B cell (primary cell): Measurements from ENCODE around the gene THSD7B. TPM values are rescaled to one million over a fixed set of nuclear protein-coding genes. Genes with fewer than 3 reads are reported as not detected.

ENCODE experiments used
- ATAC-seq: fragments of 200-7000 bp; cut with Tn5 transposase; one replicate; pipeline ENCODE4 v1.10.0; 2021; ENCODE audit warnings: low read depth, mild to moderate bottlenecking, moderate number of reproducible peaks, moderate library complexity
- CTCF ChIA-PET: fragments of 350-600 bp; sonication (Branson Sonifier 250); formaldehyde crosslinking; loops from one replicate; lab custom pipeline; 2021; ENCODE audit warnings: antibody characterized with exemption, inconsistent platforms; lab: Charles Lee
- POLR2A ChIA-PET: fragments of 350-600 bp; sonication (Branson Sonifier 250); formaldehyde crosslinking; loops from one replicate; lab custom pipeline; 2021; ENCODE audit warnings: antibody characterized with exemption; lab: Charles Lee
- DNase-seq: peaks from one replicate; pipeline ENCODE4 v3.0.0; 2013
- H2AFZ ChIP-seq: 2 replicates; pipeline ENCODE4 v1.6.1; 2012; ENCODE audit warnings: mild to moderate bottlenecking, low read depth, low read length; ENCODE audit not compliant: insufficient read depth, poor library complexity, severe bottlenecking
- H3K27ac ChIP-seq, 2 donors: 1 replicate in 1 of 2; 2 replicates in 1 of 2; pipeline ENCODE4 v1.5.1; 2012 to 2013; ENCODE audit warnings: low read length in 2 of 2, mild to moderate bottlenecking in 2 of 2, moderate library complexity in 1 of 2
- H3K27me3 ChIP-seq, 4 experiments: fragments of 200-600 bp in 1 of 4; sonication (generic) in 1 of 4; replicated peaks in 1 of 4; 1 replicate in 2 of 4; 2 replicates in 2 of 4; pipeline versions ENCODE4 v1.6.1 to v1.7.0; 2013 to 2016; ENCODE audit warnings: low read length in 3 of 4, mild to moderate bottlenecking in 2 of 4, mixed read lengths in 1 of 4, moderate library complexity in 1 of 4; ENCODE audit not compliant: insufficient read depth in 4 of 4, control insufficient read depth in 3 of 4; ENCODE audit errors: control extremely low read depth in 1 of 4
- H3K36me3 ChIP-seq, 2 experiments: replicated peaks in 1 of 2; 1 replicate in 1 of 2; 2 replicates in 1 of 2; pipeline versions ENCODE4 v1.6.1 to v1.7.1; 2013; ENCODE audit warnings: low read length in 1 of 2; ENCODE audit not compliant: insufficient read depth in 2 of 2, control insufficient read depth in 1 of 2; ENCODE audit errors: control extremely low read depth in 1 of 2, extremely low read depth in 1 of 2
- H3K4me1 ChIP-seq, 2 donors: fragments of 200-600 bp in 1 of 2; sonication (generic) in 1 of 2; 1 replicate in 1 of 2; 2 replicates in 1 of 2; pipeline versions ENCODE4 v1.5.1 to v1.6.1; 2013 to 2017; ENCODE audit warnings: low read length in 2 of 2; ENCODE audit not compliant: control insufficient read depth in 2 of 2, insufficient read depth in 2 of 2
- H3K4me2 ChIP-seq: replicated peaks from 2 replicates; pipeline ENCODE3; 2012; ENCODE audit warnings: mild to moderate bottlenecking, low read depth, low read length; ENCODE audit not compliant: poor library complexity, severe bottlenecking
- H3K4me3 ChIP-seq, 5 experiments: fragments of 200-600 bp in 1 of 5; sonication (generic) in 1 of 5; 1 replicate in 3 of 5; 2 replicates in 2 of 5; pipeline versions ENCODE4 v1.5.1 to v1.7.0; 2011 to 2016; ENCODE audit warnings: low read length in 4 of 5, mild to moderate bottlenecking in 4 of 5, low read depth in 2 of 5, control low read depth in 1 of 5, moderate library complexity in 1 of 5; ENCODE audit not compliant: insufficient read depth in 1 of 5; ENCODE audit errors: control extremely low read depth in 1 of 5, extremely low read depth in 1 of 5
- H3K79me2 ChIP-seq: fragments of 200-600 bp; sonication (generic); one replicate; pipeline ENCODE4 v1.6.0; 2016; ENCODE audit warnings: low read length; ENCODE audit not compliant: control insufficient read depth, insufficient read depth
- H3K9ac ChIP-seq: fragments of 200-600 bp; sonication (generic); 2 replicates; pipeline ENCODE4 v1.6.1; 2017; ENCODE audit warnings: mild to moderate bottlenecking, low read length, moderate library complexity
- H3K9me3 ChIP-seq, 3 donors: one replicate each; pipeline versions ENCODE4 v1.6.1 to v1.7.1; 2013; ENCODE audit warnings: low read length in 2 of 3; ENCODE audit not compliant: control insufficient read depth in 2 of 3, insufficient read depth in 1 of 3; ENCODE audit errors: control extremely low read depth in 1 of 3
- H4K20me1 ChIP-seq: 2 replicates; pipeline ENCODE4 v1.6.0; 2012; ENCODE audit warnings: mild to moderate bottlenecking, low read length; ENCODE audit not compliant: insufficient read depth, control insufficient read depth, poor library complexity, severe bottlenecking
- H3K27ac Mint-ChIP-seq: one replicate; pipeline ENCODE4 v1.8.0; 2021; ENCODE audit warnings: mixed read lengths
- H3K27me3 Mint-ChIP-seq: one replicate; pipeline ENCODE4 v1.8.0; 2021; ENCODE audit warnings: mixed read lengths
- H3K4me1 Mint-ChIP-seq: one replicate; pipeline ENCODE4 v1.8.0; 2021; ENCODE audit warnings: mixed read lengths
- H3K4me3 Mint-ChIP-seq: one replicate; pipeline ENCODE4 v1.8.0; 2021; ENCODE audit warnings: mixed read lengths
- H3K9me3 Mint-ChIP-seq: one replicate; pipeline ENCODE4 v1.8.0; 2022; ENCODE audit warnings: mixed read lengths; ENCODE audit not compliant: insufficient read depth
- CTCF ChIP-seq: fragments of 200-600 bp; IDR thresholded peaks from one replicate; pipeline ENCODE4 v1.8.0; 2022; ENCODE audit warnings: antibody characterized with exemption, mild to moderate bottlenecking
- EZH2 ChIP-seq: IDR thresholded peaks from 2 replicates; pipeline ENCODE4 v1.6.1; 2012; ENCODE audit warnings: borderline replicate concordance, low read depth, mild to moderate bottlenecking, moderate library complexity, low read length; ENCODE audit not compliant: insufficient read depth, poor library complexity, severe bottlenecking
- whole genome bisulfite sequencing: methylation state at CpG from one replicate; pipeline ENCODE4 v1.1.5; 2013; ENCODE audit warnings: missing lambda C conversion rate; ENCODE audit not compliant: insufficient coverage; 5-methylcytosine and 5-hydroxymethylcytosine counted together
- intact Hi-C: fragments of 100-400 bp; cut with micrococcal nuclease; formaldehyde crosslinking; loops from one replicate; pipeline ENCODE4 v1.10.0; 2022
- polyA plus RNA-seq: library from polyadenylated mRNA; depleted of rRNA; stranded (reverse); fragments of >200 nt; gene quantifications from 2 replicates; pipeline ENCODE4 v1.2.3, GENCODE V29; 2012
- total RNA-seq, 2 donors: library from RNA; stranded (reverse); fragments of 120-200 nt in 1 of 2; gene quantifications; 1 replicate in 1 of 2; 2 replicates in 1 of 2; pipeline versions ENCODE4 v1.2.3 to v1.2.4, GENCODE V29; 2013 to 2022

The THSD7B gene
- total and polyA plus RNA-seq, 2 donors (not counting 1 experiment from before 2014, with no cell fraction given) = 0.76 TPM; not detected in 1

GRCh38 chr2:137023205-137023604 lies 257.9 kb downstream of the THSD7B start:
- H4K20me1 ChIP-seq = no peaks in the 10 kb centered on the region
- no peak for TF ChIP-seq CTCF
- TF ChIP-seq EZH2 = no peak
- CTCF ChIA-PET = no interaction called here
- H3K4me3 ChIP-seq = no peak overlapping the region
- intact Hi-C loops = no loop called here
- no peaks in the 10 kb centered on the region for H3K4me1 ChIP-seq
- Mint-ChIP-seq H3K4me3 (no peak overlapping the region), H3K9me3 (no peaks in the 10 kb centered on the region), H3K27ac (no peak overlapping the region), H3K27me3 (no peaks in the 10 kb centered on the region), H3K4me1 (no peaks in the 10 kb centered on the region)
- no peak overlapping the region for H3K9ac ChIP-seq
- 67% methylated on average over 1 of the region's 2 CpGs for WGBS
- no peak overlapping the region for H2AFZ ChIP-seq
- no peak overlapping the region for H3K4me2 ChIP-seq
- H3K9me3 ChIP-seq = no peaks in the 10 kb centered on the region
- no peak for ATAC-seq
- H3K36me3 ChIP-seq = no peaks in the 10 kb centered on the region
- H3K79me2 ChIP-seq = no peaks in the 10 kb centered on the region
- no peak for DNase-seq
- POLR2A ChIA-PET = no interaction called here
- no peak overlapping the region for H3K27ac ChIP-seq
- H3K27me3 ChIP-seq = no peaks in the 10 kb centered on the region

GRCh38 chr2:137031731-137032130 lies 266.4 kb downstream of the THSD7B start:
- TF ChIP-seq EZH2 (no peak), CTCF (no peak)
- Mint-ChIP-seq H3K9me3 (no peaks in the 10 kb centered on the region), H3K4me1 (no peaks in the 10 kb centered on the region), H3K4me3 (no peak overlapping the region), H3K27ac (no peak overlapping the region), H3K27me3 (no peaks in the 10 kb centered on the region)
- H3K9ac ChIP-seq = no peak overlapping the region
- H3K9me3 ChIP-seq = no peaks in the 10 kb centered on the region
- H3K36me3 ChIP-seq = no peaks in the 10 kb centered on the region
- ChIA-PET CTCF (no interaction called here), POLR2A (no interaction called here)
- H3K27me3 ChIP-seq = no peaks in the 10 kb centered on the region
- H3K79me2 ChIP-seq = no peaks in the 10 kb centered on the region
- H4K20me1 ChIP-seq = no peaks in the 10 kb centered on the region
- H3K27ac ChIP-seq = no peak overlapping the region
- H2AFZ ChIP-seq = no peak overlapping the region
- no peaks in the 10 kb centered on the region for H3K4me1 ChIP-seq
- no peak for DNase-seq
- intact Hi-C loops = no loop called here
- H3K4me3 ChIP-seq = no peak overlapping the region
- no CpG with 5 or more reads among the region's 4 CpGs for WGBS
- ATAC-seq = no peak
- no peak overlapping the region for H3K4me2 ChIP-seq
